ENCODE measurements around the gene CRAMP1.

CRAMP1 gene

DNA sequence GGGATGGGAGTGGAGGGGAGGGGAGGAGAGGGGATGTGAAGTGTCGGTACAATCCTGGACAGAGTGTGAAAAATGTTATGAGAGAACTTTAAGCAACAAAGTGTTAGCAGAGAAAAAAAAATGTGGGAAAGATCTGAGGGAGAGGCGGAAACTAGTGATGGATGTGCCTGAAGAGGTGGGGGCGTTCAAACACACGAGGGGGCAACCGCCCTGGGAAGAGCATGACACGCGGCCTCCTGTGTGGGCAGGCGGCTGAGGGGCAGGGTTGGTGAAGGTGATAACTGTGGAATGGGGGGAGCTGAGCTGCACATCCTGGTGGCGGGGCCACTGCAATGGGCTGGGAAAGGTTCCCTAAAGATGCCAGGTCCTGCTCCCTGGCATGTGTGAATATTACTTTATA, 30.4 kb upstream of the CRAMP1 start:
- no peaks in the 10 kb centered on the region for H3K36me3 ChIP-seq (replicated peaks; ENCODE audit: insufficient read depth, low read length)
- no peak overlapping the region for H2AFZ ChIP-seq (ENCODE audit: low read length)
- H3K4me3 ChIP-seq (ENCODE audit: low read length) = no peak overlapping the region
- H3K4me2 ChIP-seq (ENCODE audit: low read depth, low read length) = no peak overlapping the region
- no peaks in the 10 kb centered on the region for H3K27me3 ChIP-seq (replicated peaks; ENCODE audit: insufficient read depth, low read length)
- DNase-seq = no peak
- H3K79me2 ChIP-seq (ENCODE audit: low read length) = no peaks in the 10 kb centered on the region
- H3K9me2 ChIP-seq (replicated peaks; ENCODE audit: insufficient read depth, low read length) = no peaks in the 10 kb centered on the region
- no peaks in the 10 kb centered on the region for H4K20me1 ChIP-seq (ENCODE audit: insufficient read depth, low read length)
- no peaks in the 10 kb centered on the region for H3K4me1 ChIP-seq (ENCODE audit: low read length)
- no peak overlapping the region for H3K27ac ChIP-seq (ENCODE audit: low read length)
- H3F3A ChIP-seq (ENCODE audit: insufficient read depth, low read length) = no peaks in the 10 kb centered on the region
- no peak for TF ChIP-seq EZH2phosphoT487 (IDR thresholded peaks at IDR 0.05; ENCODE audit: low read length)
- TF ChIP-seq EZH2 (optimal IDR thresholded peaks at IDR 0.05; ENCODE audit: low read depth, low read length) = no peak
- no peak for TF ChIP-seq CTCF (IDR thresholded peaks at IDR 0.05; ENCODE audit: low read length)
- H3K9ac ChIP-seq (ENCODE audit: low read length) = no peak overlapping the region
- H3K9me3 ChIP-seq (replicated peaks; ENCODE audit: insufficient read depth, low read length) = no peaks in the 10 kb centered on the region

GRCh38 chr16:1583180-1583579, 29.0 kb upstream of the CRAMP1 start:
- Histone ChIP-seq H3K9me3 (replicated peaks; ENCODE audit: insufficient read depth, low read length) (no peaks in the 10 kb centered on the region), H3K4me2 (ENCODE audit: low read depth, low read length) (no peak overlapping the region), H3K9me2 (replicated peaks; ENCODE audit: insufficient read depth, low read length) (no peaks in the 10 kb centered on the region), H3K4me3 (ENCODE audit: low read length) (no peak overlapping the region), H3F3A (ENCODE audit: insufficient read depth, low read length) (no peaks in the 10 kb centered on the region), H3K36me3 (replicated peaks; ENCODE audit: insufficient read depth, low read length) (no peaks in the 10 kb centered on the region), H3K27ac (ENCODE audit: low read length) (no peak overlapping the region), H3K9ac (ENCODE audit: low read length) (no peak overlapping the region), H3K27me3 (replicated peaks; ENCODE audit: insufficient read depth, low read length) (no peaks in the 10 kb centered on the region), H3K79me2 (ENCODE audit: low read length) (no peaks in the 10 kb centered on the region), H2AFZ (ENCODE audit: low read length) (no peak overlapping the region), H4K20me1 (ENCODE audit: insufficient read depth, low read length) (no peaks in the 10 kb centered on the region), H3K4me1 (ENCODE audit: low read length) (no peaks in the 10 kb centered on the region)
- DNase-seq = no peak
- TF ChIP-seq EZH2phosphoT487 (IDR thresholded peaks at IDR 0.05; ENCODE audit: low read length) (no peak), CTCF (IDR thresholded peaks at IDR 0.05; ENCODE audit: low read length) (no peak), EZH2 (optimal IDR thresholded peaks at IDR 0.05; ENCODE audit: low read depth, low read length) (no peak)

DNA sequence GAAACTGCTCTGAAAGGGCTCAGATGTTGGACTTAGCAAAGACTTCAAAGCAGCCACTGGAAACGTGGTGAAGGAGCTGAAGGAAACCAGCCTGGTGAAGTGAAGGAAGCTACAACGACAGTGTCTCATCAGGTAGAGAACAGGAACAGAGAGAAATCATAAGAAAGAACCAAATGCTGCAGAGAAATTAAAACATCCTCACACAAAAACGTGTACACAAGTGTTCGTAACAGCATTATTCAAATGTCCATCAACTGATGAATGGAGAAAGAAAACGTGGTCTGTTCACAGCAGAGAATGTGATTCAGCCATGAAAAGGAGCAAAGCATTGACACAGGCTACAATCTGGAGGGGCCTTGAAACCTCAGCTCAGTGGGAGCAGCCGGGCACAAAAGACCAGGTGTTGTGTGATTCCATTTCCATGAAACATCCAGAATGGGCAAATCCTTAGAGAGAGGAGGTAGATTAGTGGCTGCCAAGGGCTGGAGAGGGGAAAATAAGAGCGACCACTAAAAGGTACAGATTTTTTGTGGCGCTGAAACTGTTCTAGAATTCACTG, 27.2 kb upstream of the CRAMP1 start:
- no peaks in the 10 kb centered on the region for H3K9me3 ChIP-seq (replicated peaks; ENCODE audit: insufficient read depth, low read length)
- DNase-seq = no peak
- H3K9me2 ChIP-seq (replicated peaks; ENCODE audit: insufficient read depth, low read length) = no peaks in the 10 kb centered on the region
- H3K79me2 ChIP-seq (ENCODE audit: low read length) = no peaks in the 10 kb centered on the region
- H3K4me1 ChIP-seq (ENCODE audit: low read length) = no peaks in the 10 kb centered on the region
- H4K20me1 ChIP-seq (ENCODE audit: insufficient read depth, low read length) = no peaks in the 10 kb centered on the region
- H3K36me3 ChIP-seq (replicated peaks; ENCODE audit: insufficient read depth, low read length) = no peaks in the 10 kb centered on the region
- H3K27ac ChIP-seq (ENCODE audit: low read length) = no peak overlapping the region
- no peak overlapping the region for H2AFZ ChIP-seq (ENCODE audit: low read length)
- H3K4me3 ChIP-seq (ENCODE audit: low read length) = no peak overlapping the region
- H3K9ac ChIP-seq (ENCODE audit: low read length) = no peak overlapping the region
- no peak overlapping the region for H3K4me2 ChIP-seq (ENCODE audit: low read depth, low read length)
- H3K27me3 ChIP-seq (replicated peaks; ENCODE audit: insufficient read depth, low read length) = no peaks in the 10 kb centered on the region
- no peaks in the 10 kb centered on the region for H3F3A ChIP-seq (ENCODE audit: insufficient read depth, low read length)
- TF ChIP-seq EZH2phosphoT487 (IDR thresholded peaks at IDR 0.05; ENCODE audit: low read length) = no peak
- no peak for TF ChIP-seq EZH2 (optimal IDR thresholded peaks at IDR 0.05; ENCODE audit: low read depth, low read length)
- TF ChIP-seq CTCF (IDR thresholded peaks at IDR 0.05; ENCODE audit: low read length) = no peak
